Activated T-cell treated with anti-CD3 and anti-CD28 coated beads for 4 hours (primary cell): ENCODE measurements around the gene NAV1.
"Not testable (repeated sequence)": the region's sequence is repeated elsewhere in the genome, so short reads cannot be mapped to it uniquely, and the experiment has no call there.

Experiments
- DNase-seq: peaks from one replicate; pipeline ENCODE4 v3.0.0-alpha.2; 2020

The NAV1 gene

GRCh38 chr1:201538612-201539551 is at the start of gene NAV1:
NAV1 (plus strand) TSS chr1:201539127; CDS start chr1:201622885, 83,758 bp downstream.
- no peak for DNase-seq

- DNase-seq: no peak
Observed at GRCh38 chr1:201489643-201490261, 49.2 kb upstream of the NAV1 start.

GRCh38 chr1:201490708-201491131 is 48.2 kb upstream of the NAV1 start:
- DNase-seq: no peak

- DNase-seq: no peak
Observed at GRCh38 chr1:201491896-201492511, 46.9 kb upstream of the NAV1 start.

- DNase-seq: not testable (repeated sequence)
Observed at GRCh38 chr1:201493026-201493656, 45.8 kb upstream of the NAV1 start.

GRCh38 chr1:201493757-201494617 is 44.9 kb upstream of the NAV1 start:
- DNase-seq: no peak

- no peak for DNase-seq
Observed at GRCh38 chr1:201495551-201496295, 43.2 kb upstream of the NAV1 start.

- no peak for DNase-seq
Observed at GRCh38 chr1:201496296-201496690, 42.6 kb upstream of the NAV1 start.

- DNase-seq: no peak
Observed at GRCh38 chr1:201497935-201498509, 40.9 kb upstream of the NAV1 start.

GRCh38 chr1:201498621-201499020 is 40.3 kb upstream of the NAV1 start:
- no peak for DNase-seq

- no peak for DNase-seq
Observed at GRCh38 chr1:201499191-201499590, 39.7 kb upstream of the NAV1 start.

- no peak for DNase-seq
Observed at GRCh38 chr1:201499795-201500669, 38.9 kb upstream of the NAV1 start.

- DNase-seq: no peak
Observed at GRCh38 chr1:201500670-201501120, 38.2 kb upstream of the NAV1 start.

GRCh38 chr1:201501144-201501543 is 37.8 kb upstream of the NAV1 start:
- no peak for DNase-seq

GRCh38 chr1:201501812-201502510 is 37.0 kb upstream of the NAV1 start:
- DNase-seq: no peak

- no peak for DNase-seq
Observed at GRCh38 chr1:201502511-201502857, 36.4 kb upstream of the NAV1 start.

GRCh38 chr1:201503397-201504176 is 35.3 kb upstream of the NAV1 start:
- DNase-seq: no peak

- DNase-seq: no peak
Observed at GRCh38 chr1:201504179-201504631, 34.7 kb upstream of the NAV1 start.
